HG03565 (cell line): ENCODE measurements around the gene ETS2.

ENCODE experiments used
- ATAC-seq: cut with Tn5 transposase; IDR thresholded peaks from one replicate; pipeline ENCODE4 v1.9.1; 2021; ENCODE audit warnings: mild to moderate bottlenecking, moderate library complexity; ENCODE audit not compliant: unreplicated experiment

The ETS2 gene

GRCh38 chr21:38805328-38806152, at the start of gene ETS2:
TSS of gene ETS2 (plus strand) at chr21:38805929. CDS start at chr21:38810035, 4,106 bp downstream.
- peak; percentile 40 for ATAC-seq

- ATAC-seq, result no peak
Measured at GRCh38 chr21:38756746-38757145, 49.0 kb upstream of the ETS2 start.

- ATAC-seq, result no peak
Measured at GRCh38 chr21:38758501-38759214, 47.1 kb upstream of the ETS2 start.

GRCh38 chr21:38759413-38759812, 46.3 kb upstream of the ETS2 start:
- no peak for ATAC-seq

GRCh38 chr21:38760017-38760761, 45.5 kb upstream of the ETS2 start:
- no peak for ATAC-seq

- no peak for ATAC-seq
Measured at GRCh38 chr21:38760762-38761155, 45.0 kb upstream of the ETS2 start.

- ATAC-seq, result no peak
Measured at GRCh38 chr21:38761531-38761930, 44.2 kb upstream of the ETS2 start.

GRCh38 chr21:38765056-38765455, 40.7 kb upstream of the ETS2 start:
- no peak for ATAC-seq

GRCh38 chr21:38766987-38767722, 38.6 kb upstream of the ETS2 start:
- ATAC-seq, result peak; percentile 92

GRCh38 chr21:38768471-38769063, 37.2 kb upstream of the ETS2 start:
- ATAC-seq, result no peak

GRCh38 chr21:38769191-38769780, 36.4 kb upstream of the ETS2 start:
- ATAC-seq, result no peak

GRCh38 chr21:38770660-38771059, 35.1 kb upstream of the ETS2 start:
- no peak for ATAC-seq

- ATAC-seq, result no peak
Measured at GRCh38 chr21:38771536-38771935, 34.2 kb upstream of the ETS2 start.

GRCh38 chr21:38772646-38773045, 33.1 kb upstream of the ETS2 start:
- no peak for ATAC-seq

GRCh38 chr21:38773099-38774061, 32.3 kb upstream of the ETS2 start:
- peak; percentile 56 for ATAC-seq

GRCh38 chr21:38774152-38774551, 31.6 kb upstream of the ETS2 start:
- ATAC-seq, result no peak

GRCh38 chr21:38774586-38775285, 31.0 kb upstream of the ETS2 start:
- no peak for ATAC-seq

GRCh38 chr21:38775733-38776132, 30.0 kb upstream of the ETS2 start:
- no peak for ATAC-seq
